ENCODE results near the gene BCAS3.

DNA sequence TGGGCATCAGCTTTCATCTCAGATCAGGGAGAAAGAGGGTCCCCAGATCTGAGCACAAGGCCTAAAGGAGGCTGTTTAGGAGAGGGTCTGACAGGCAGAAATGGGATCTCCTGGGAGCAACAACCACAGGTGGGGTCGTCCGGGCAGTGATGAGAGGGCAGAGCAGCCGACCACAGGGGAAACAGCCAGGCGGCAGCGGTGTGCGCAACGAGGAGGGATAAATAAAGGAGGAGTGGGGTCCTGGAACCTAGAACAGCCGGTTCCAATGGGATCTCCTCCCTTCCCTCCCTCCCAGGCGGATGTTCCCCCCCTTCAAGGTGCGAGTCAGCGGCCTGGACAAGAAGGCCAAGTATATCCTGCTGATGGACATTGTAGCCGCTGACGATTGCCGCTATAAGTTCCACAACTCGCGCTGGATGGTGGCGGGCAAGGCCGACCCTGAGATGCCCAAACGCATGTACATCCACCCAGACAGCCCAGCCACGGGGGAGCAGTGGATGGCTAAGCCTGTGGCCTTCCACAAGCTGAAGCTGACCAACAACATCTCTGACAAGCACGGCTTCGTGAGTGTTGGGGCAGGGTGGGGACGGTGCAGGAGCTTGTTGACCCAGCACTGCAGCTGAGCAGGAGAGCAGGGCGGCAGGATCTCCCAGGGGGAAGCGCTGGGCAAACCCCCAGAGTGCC, 723.9 kb downstream of the BCAS3 start:
- TF ChIP-seq, protein P1, sequence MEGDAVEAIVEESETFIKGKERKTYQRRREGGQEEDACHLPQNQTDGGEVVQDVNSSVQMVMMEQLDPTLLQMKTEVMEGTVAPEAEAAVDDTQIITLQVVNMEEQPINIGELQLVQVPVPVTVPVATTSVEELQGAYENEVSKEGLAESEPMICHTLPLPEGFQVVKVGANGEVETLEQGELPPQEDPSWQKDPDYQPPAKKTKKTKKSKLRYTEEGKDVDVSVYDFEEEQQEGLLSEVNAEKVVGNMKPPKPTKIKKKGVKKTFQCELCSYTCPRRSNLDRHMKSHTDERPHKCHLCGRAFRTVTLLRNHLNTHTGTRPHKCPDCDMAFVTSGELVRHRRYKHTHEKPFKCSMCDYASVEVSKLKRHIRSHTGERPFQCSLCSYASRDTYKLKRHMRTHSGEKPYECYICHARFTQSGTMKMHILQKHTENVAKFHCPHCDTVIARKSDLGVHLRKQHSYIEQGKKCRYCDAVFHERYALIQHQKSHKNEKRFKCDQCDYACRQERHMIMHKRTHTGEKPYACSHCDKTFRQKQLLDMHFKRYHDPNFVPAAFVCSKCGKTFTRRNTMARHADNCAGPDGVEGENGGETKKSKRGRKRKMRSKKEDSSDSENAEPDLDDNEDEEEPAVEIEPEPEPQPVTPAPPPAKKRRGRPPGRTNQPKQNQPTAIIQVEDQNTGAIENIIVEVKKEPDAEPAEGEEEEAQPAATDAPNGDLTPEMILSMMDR (IDR thresholded peaks at IDR 0.05) = no peak
- no peak for TF ChIP-seq POLR2A (IDR thresholded peaks at IDR 0.05)

All from lower leg skin (tissue), 3 donors.